PC-3 (cell line): ENCODE results near the gene SEPTIN1. TPM values are rescaled to one million over a fixed set of nuclear protein-coding genes. Genes with fewer than 3 reads are reported as not detected.

Source experiments
- ATAC-seq: fragments of 200-7000 bp; cut with Tn5 transposase; 2 replicates; pipeline ENCODE4 v1.9.1; 2020; ENCODE audit warnings: mild to moderate bottlenecking, moderate library complexity
- BruUV-seq: library from RNA; stranded (reverse); fragments of 400-500 nt; replicated peaks from 2 replicates; lab custom pipeline; 2021; lab: Mats Ljungman, UMichigan
- CTCF ChIA-PET: fragments of 300-600 bp; sonication (Branson Sonifier 250); formaldehyde crosslinking; loops from one replicate; lab custom pipeline; 2022; ENCODE audit warnings: antibody characterized with exemption; lab: Charles Lee
- POLR2A ChIA-PET: fragments of 300-600 bp; sonication (Branson Sonifier 250); formaldehyde crosslinking; loops from one replicate; lab custom pipeline; 2022; ENCODE audit warnings: antibody characterized with exemption; ENCODE audit not compliant: unreplicated experiment; lab: Charles Lee
- DNase-seq: peaks from one replicate; pipeline ENCODE4 v3.0.0-alpha.2; 2015
- H2AFZ ChIP-seq: fragments of 300-600 bp; sonication (generic); 2 replicates; pipeline ENCODE4 v1.6.0; 2016; ENCODE audit warnings: antibody characterized with exemption, low read length
- H3F3A ChIP-seq: fragments of 300-600 bp; sonication (generic); one replicate; pipeline ENCODE4 v1.6.0; 2017; ENCODE audit warnings: antibody characterized with exemption, low read length, control low read depth, mild to moderate bottlenecking; ENCODE audit not compliant: unreplicated experiment
- H3K27ac ChIP-seq: fragments of 300-600 bp; sonication (generic); 2 replicates; pipeline ENCODE4 v1.5.1; 2016; ENCODE audit warnings: mild to moderate bottlenecking, low read length
- H3K27me3 ChIP-seq: fragments of 300-600 bp; sonication (generic); 2 replicates; pipeline ENCODE4 v1.6.1; 2016; ENCODE audit warnings: low read length, mixed read lengths
- H3K36me3 ChIP-seq: fragments of 300-600 bp; sonication (generic); 2 replicates; pipeline ENCODE4 v1.6.1; 2016; ENCODE audit warnings: low read depth, mixed run types, low read length, mixed read lengths
- H3K4me1 ChIP-seq: fragments of 300-600 bp; sonication (generic); 2 replicates; pipeline ENCODE4 v1.5.1; 2016; ENCODE audit warnings: low read length; ENCODE audit not compliant: insufficient read depth
- H3K4me2 ChIP-seq: fragments of 300-600 bp; sonication (generic); 2 replicates; pipeline ENCODE4 v1.6.0; 2016; ENCODE audit warnings: low read length
- H3K4me3 ChIP-seq: fragments of 300-600 bp; sonication (generic); 2 replicates; pipeline ENCODE4 v1.5.1; 2016; ENCODE audit warnings: mild to moderate bottlenecking, low read length, mixed read lengths
- H3K79me2 ChIP-seq: fragments of 300-600 bp; sonication (generic); 2 replicates; pipeline ENCODE4 v1.6.1; 2017; ENCODE audit warnings: low read length, mixed read lengths
- H3K9ac ChIP-seq: fragments of 300-600 bp; sonication (generic); 2 replicates; pipeline ENCODE4 v1.6.0; 2016; ENCODE audit warnings: mild to moderate bottlenecking, low read length
- H3K9me2 ChIP-seq: fragments of 300-600 bp; sonication (generic); replicated peaks from 2 replicates; pipeline ENCODE4 v1.6.1; 2016; ENCODE audit warnings: mixed run types, low read length, mixed read lengths
- H3K9me3 ChIP-seq: fragments of 300-600 bp; sonication (generic); 2 replicates; pipeline ENCODE4 v1.6.1; 2016; ENCODE audit warnings: low read length, mixed read lengths
- H4K20me1 ChIP-seq: fragments of 300-600 bp; sonication (generic); 2 replicates; pipeline ENCODE4 v1.6.1; 2016; ENCODE audit warnings: low read length, mixed read lengths
- CTCF ChIP-seq: fragments of 300-600 bp; sonication (generic); conservative IDR thresholded peaks from 2 replicates; pipeline ENCODE4 v1.5.1; 2017; ENCODE audit warnings: antibody characterized with exemption, low read depth, mild to moderate bottlenecking, low read length
- EZH2 ChIP-seq: fragments of 300-600 bp; sonication (generic); IDR thresholded peaks from one replicate; pipeline ENCODE4 v1.6.1; 2017; ENCODE audit warnings: antibody characterized with exemption, mild to moderate bottlenecking, low read length; ENCODE audit not compliant: unreplicated experiment
- EZH2phosphoT487 ChIP-seq: fragments of 300-600 bp; sonication (generic); IDR thresholded peaks from 2 replicates; pipeline ENCODE4 v1.6.1; 2018; ENCODE audit warnings: mild to moderate bottlenecking, antibody characterized with exemption, low read length, borderline replicate concordance
- intact Hi-C: fragments of 100-400 bp; cut with micrococcal nuclease; formaldehyde crosslinking; loops from 2 replicates; pipeline ENCODE4 v1.9.0; 2023
- total RNA-seq: library from RNA; depleted of rRNA; stranded (reverse); fragments of >200 nt; gene quantifications from 2 replicates; pipeline ENCODE4 v1.2.3, GENCODE V29; 2014

Gene SEPTIN1
- total RNA-seq, 1 experiment from 2014 or later = 0.55 TPM

GRCh38 chr16:30381291-30382041 lies 895 bp downstream of the SEPTIN1 start:
- BruUV-seq = no TSS peak
- CTCF ChIA-PET = no interaction called here

GRCh38 chr16:30380803-30381208 lies 1.6 kb downstream of the SEPTIN1 start:
- H3K4me2 ChIP-seq = no peak overlapping the region
- ChIA-PET CTCF (no interaction called here), POLR2A (no interaction called here)
- no peak overlapping the region for H3K27ac ChIP-seq
- no peaks in the 10 kb centered on the region for H3K27me3 ChIP-seq
- TF ChIP-seq EZH2 (no peak), EZH2phosphoT487 (no peak), CTCF (no peak)
- no peaks in the 10 kb centered on the region for H3K9me3 ChIP-seq
- BruUV-seq = no TSS peak
- intact Hi-C loops = no loop called here
- peaks cover 5% of the 10 kb centered on the region; the same call in 1 of the 2 replicates for H3K4me1 ChIP-seq
- H3K36me3 ChIP-seq = no peaks in the 10 kb centered on the region
- H3K79me2 ChIP-seq = no peaks in the 10 kb centered on the region
- H3K9ac ChIP-seq = no peak overlapping the region
- H4K20me1 ChIP-seq = no peaks in the 10 kb centered on the region
- H2AFZ ChIP-seq = no peak overlapping the region
- no peak overlapping the region for H3K4me3 ChIP-seq
- H3F3A ChIP-seq = no peaks in the 10 kb centered on the region
- no peaks in the 10 kb centered on the region for H3K9me2 ChIP-seq
- ATAC-seq (no peak), DNase-seq (no peak)

More at GRCh38 chr16:30381291-30382041, 895 bp downstream of the SEPTIN1 start:
- Histone ChIP-seq H3K4me2 (no peak overlapping the region), H2AFZ (no peak overlapping the region), H3K4me1 (peaks cover 5% of the 10 kb centered on the region; the same call in 1 of the 2 replicates), H3K79me2 (no peaks in the 10 kb centered on the region), H3K4me3 (no peak overlapping the region), H3K9me2 (no peaks in the 10 kb centered on the region), H3K9ac (no peak overlapping the region), H4K20me1 (no peaks in the 10 kb centered on the region), H3K36me3 (no peaks in the 10 kb centered on the region), H3F3A (no peaks in the 10 kb centered on the region), H3K27ac (no peak overlapping the region), H3K9me3 (no peaks in the 10 kb centered on the region), H3K27me3 (no peaks in the 10 kb centered on the region)
- no peak for DNase-seq
- POLR2A ChIA-PET = no interaction called here
- no peak for ATAC-seq
- TF ChIP-seq EZH2 (no peak), EZH2phosphoT487 (no peak), CTCF (no peak)
- intact Hi-C loops = no loop called here
